OCI-LY1 (cell line): ENCODE measurements around the gene KIF4A.
A peak's percentile ranks its signal among the peaks of the same experiment; 100 is the strongest.

Experiments used
- H2AFZ ChIP-seq: fragments of 200-600 bp; sonication (generic), shearing (Covaris generic); 2 replicates; pipeline ENCODE4 v1.6.0; 2014; ENCODE audit warnings: antibody characterized with exemption, mild to moderate bottlenecking, low read length
- H3F3A ChIP-seq: fragments of 200-600 bp; sonication (generic), shearing (Covaris generic); 2 replicates; pipeline ENCODE4 v1.6.0; 2014; ENCODE audit warnings: mild to moderate bottlenecking, antibody characterized with exemption, low read length, moderate library complexity; ENCODE audit not compliant: insufficient read depth
- H3K27ac ChIP-seq: fragments of 200-600 bp; sonication (generic); 2 replicates; pipeline ENCODE4 v1.5.1; 2014; ENCODE audit warnings: low read length, mixed run types, mild to moderate bottlenecking, low read depth; ENCODE audit not compliant: poor library complexity, severe bottlenecking
- H3K27me3 ChIP-seq: fragments of 200-600 bp; sonication (generic); 2 replicates; pipeline ENCODE4 v1.6.0; 2014; ENCODE audit warnings: antibody characterized with exemption, mild to moderate bottlenecking, low read length, moderate library complexity; ENCODE audit not compliant: insufficient read depth
- H3K36me3 ChIP-seq: fragments of 200-600 bp; sonication (generic); 2 replicates; pipeline ENCODE4 v1.6.1; 2014; ENCODE audit warnings: mild to moderate bottlenecking, antibody characterized with exemption, low read length, moderate library complexity, mixed read lengths; ENCODE audit not compliant: insufficient read depth
- H3K4me1 ChIP-seq: fragments of 200-600 bp; sonication (generic); 2 replicates; pipeline ENCODE4 v1.5.1; 2014; ENCODE audit warnings: mild to moderate bottlenecking, low read length, moderate library complexity; ENCODE audit not compliant: insufficient read depth, severe bottlenecking
- H3K4me2 ChIP-seq: fragments of 200-600 bp; sonication (generic), shearing (Covaris generic); 2 replicates; pipeline ENCODE4 v1.6.1; 2014; ENCODE audit warnings: low read length
- H3K4me3 ChIP-seq: fragments of 200-600 bp; sonication (generic); 2 replicates; pipeline ENCODE4 v1.5.1; 2014; ENCODE audit warnings: low read length, low read depth, mild to moderate bottlenecking, mixed read lengths; ENCODE audit not compliant: poor library complexity, severe bottlenecking
- H3K79me2 ChIP-seq: fragments of 200-600 bp; shearing (Covaris generic); 2 replicates; pipeline ENCODE4 v1.6.1; 2016; ENCODE audit warnings: mixed run types, low read length, mixed read lengths; ENCODE audit not compliant: insufficient read depth
- H3K9ac ChIP-seq: fragments of 200-600 bp; sonication (generic), shearing (Covaris generic); 2 replicates; pipeline ENCODE4 v1.6.1; 2014; ENCODE audit warnings: mild to moderate bottlenecking, low read length, mixed read lengths
- H3K9me2 ChIP-seq: fragments of 200-600 bp; sonication (generic), shearing (Covaris generic); 2 replicates; pipeline ENCODE4 v1.6.1; 2014; ENCODE audit warnings: low read depth, mild to moderate bottlenecking, low read length, mixed read lengths
- H3K9me3 ChIP-seq: fragments of 200-600 bp; shearing (Covaris generic); 2 replicates; pipeline ENCODE4 v1.6.1; 2014; ENCODE audit warnings: low read length, mixed read lengths
- H4K20me1 ChIP-seq: fragments of 200-600 bp; sonication (generic), shearing (Covaris generic); 2 replicates; pipeline ENCODE4 v1.6.0; 2016; ENCODE audit warnings: mild to moderate bottlenecking, low read length; ENCODE audit not compliant: insufficient read depth
- EZH2 ChIP-seq: fragments of 200-600 bp; sonication (generic), shearing (Covaris generic); IDR thresholded peaks from 2 replicates; pipeline ENCODE4 v1.8.0; 2017; ENCODE audit warnings: borderline replicate concordance, mixed run types, mild to moderate bottlenecking, antibody characterized with exemption, low read length, moderate library complexity, mixed read lengths
- TF ChIP-seq, protein P1 (sequence below): fragments of 200-600 bp; sonication (generic), shearing (Covaris generic); IDR thresholded peaks from 2 replicates; pipeline ENCODE4 v1.5.1; 2017; ENCODE audit warnings: mild to moderate bottlenecking, antibody characterized with exemption, low read length, moderate library complexity, mixed read lengths

Gene KIF4A

DNA sequence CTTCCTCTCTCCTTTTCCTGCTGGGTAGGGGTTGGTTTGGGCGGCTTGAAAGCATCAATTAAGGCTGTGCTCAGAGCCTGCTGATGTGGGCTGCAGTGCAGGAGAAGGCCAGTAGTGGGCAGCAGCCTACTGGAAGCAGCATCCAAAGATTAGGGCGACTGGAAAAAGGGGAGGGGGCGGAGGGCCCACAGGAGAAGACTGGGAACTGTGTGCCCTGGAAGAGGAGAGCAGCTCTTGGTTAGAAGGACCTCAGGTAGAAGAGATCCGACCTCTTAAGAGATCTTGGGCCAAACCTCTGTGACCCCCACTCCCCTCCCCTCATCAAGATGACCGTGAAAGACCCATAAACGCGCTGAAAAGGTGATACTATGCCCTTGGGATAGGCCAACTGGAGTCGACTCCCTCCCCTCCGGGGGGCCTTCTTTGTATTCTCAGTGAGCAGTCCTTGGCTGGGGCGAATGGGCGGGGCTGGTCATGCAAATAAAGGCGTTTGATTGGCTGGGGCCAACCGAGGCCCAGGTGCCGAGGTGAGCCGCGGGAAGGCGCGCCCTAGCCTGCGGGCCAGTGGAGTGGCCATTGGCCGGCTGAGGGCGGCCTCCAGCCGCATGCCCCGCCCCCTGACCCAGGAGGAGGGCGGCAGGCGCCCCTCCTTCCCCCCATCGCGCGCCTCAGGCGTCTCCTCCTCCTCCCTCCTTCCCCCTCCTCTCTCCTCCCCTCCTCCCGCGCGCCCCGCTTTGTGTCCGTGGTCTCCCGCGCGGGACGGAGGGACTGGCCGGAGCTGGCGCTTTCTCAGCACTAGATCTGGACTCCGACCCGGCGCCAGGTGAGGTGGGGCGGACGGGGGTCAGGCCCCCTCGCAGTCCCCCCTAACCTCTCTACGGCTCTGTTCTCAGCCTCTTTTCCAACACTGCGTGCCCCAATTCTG is 164.8 kb downstream of the KIF4A start:
- H2AFZ ChIP-seq = no peak overlapping the region
- H3K4me2 ChIP-seq = peak overlapping the region; percentile 80
- H3K36me3 ChIP-seq = no peaks in the 10 kb centered on the region
- H3K9me3 ChIP-seq = no peaks in the 10 kb centered on the region
- no peaks in the 10 kb centered on the region for H3K9me2 ChIP-seq
- no peaks in the 10 kb centered on the region for H3F3A ChIP-seq
- peaks cover 26% of the 10 kb centered on the region for H3K4me1 ChIP-seq
- TF ChIP-seq, protein P1, sequence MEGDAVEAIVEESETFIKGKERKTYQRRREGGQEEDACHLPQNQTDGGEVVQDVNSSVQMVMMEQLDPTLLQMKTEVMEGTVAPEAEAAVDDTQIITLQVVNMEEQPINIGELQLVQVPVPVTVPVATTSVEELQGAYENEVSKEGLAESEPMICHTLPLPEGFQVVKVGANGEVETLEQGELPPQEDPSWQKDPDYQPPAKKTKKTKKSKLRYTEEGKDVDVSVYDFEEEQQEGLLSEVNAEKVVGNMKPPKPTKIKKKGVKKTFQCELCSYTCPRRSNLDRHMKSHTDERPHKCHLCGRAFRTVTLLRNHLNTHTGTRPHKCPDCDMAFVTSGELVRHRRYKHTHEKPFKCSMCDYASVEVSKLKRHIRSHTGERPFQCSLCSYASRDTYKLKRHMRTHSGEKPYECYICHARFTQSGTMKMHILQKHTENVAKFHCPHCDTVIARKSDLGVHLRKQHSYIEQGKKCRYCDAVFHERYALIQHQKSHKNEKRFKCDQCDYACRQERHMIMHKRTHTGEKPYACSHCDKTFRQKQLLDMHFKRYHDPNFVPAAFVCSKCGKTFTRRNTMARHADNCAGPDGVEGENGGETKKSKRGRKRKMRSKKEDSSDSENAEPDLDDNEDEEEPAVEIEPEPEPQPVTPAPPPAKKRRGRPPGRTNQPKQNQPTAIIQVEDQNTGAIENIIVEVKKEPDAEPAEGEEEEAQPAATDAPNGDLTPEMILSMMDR = peak; percentile 79
- no peak for TF ChIP-seq EZH2
- no peaks in the 10 kb centered on the region for H3K27me3 ChIP-seq
- no peaks in the 10 kb centered on the region for H3K79me2 ChIP-seq
- H3K9ac ChIP-seq = peak overlapping the region; percentile 88
- H3K4me3 ChIP-seq = peak overlapping the region; percentile 83
- H4K20me1 ChIP-seq = no peaks in the 10 kb centered on the region
- peak overlapping the region; percentile 82 for H3K27ac ChIP-seq

DNA sequence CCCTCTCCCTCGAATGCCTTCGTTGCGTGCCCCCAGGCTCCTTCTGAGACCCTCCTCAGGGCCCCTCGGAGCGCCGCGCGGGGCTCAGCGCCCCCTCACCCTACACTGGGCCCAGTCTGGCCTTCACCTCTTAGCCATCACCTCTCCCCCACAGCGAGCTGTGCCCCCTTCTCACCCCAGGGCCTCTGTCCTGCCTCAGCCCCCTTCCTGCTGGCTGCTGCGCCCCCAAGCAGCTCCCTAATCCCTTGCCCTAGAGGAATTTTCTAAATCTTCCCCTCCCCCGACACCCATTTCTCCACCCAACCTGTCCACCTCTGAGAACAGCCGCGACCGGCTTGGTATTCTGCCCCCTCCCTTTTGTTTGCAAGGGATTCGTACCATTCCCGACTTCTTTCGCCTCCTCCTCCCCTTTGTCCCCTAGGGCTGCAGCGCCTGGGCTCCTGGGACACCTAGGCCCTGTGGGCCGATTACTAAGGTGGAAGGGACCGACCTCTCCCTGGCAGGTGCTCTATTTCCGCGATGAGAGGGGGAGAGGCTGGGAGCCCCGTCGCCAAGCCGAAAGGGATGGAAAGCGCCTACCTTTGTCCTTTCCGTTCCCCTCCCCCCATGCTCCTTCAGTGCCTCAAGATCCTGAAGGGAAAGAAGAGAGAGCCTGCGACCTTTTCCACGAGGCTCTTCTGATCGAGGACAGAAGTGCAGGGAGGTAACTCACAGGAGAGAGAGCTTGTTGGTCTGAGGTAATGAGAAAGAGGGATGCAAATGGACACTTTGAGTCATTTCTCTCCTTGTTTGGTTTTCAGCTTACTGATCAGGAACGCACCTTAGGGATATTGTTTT is 165.7 kb downstream of the KIF4A start:
- H3K27ac ChIP-seq = peak overlapping the region; percentile 78

DNA sequence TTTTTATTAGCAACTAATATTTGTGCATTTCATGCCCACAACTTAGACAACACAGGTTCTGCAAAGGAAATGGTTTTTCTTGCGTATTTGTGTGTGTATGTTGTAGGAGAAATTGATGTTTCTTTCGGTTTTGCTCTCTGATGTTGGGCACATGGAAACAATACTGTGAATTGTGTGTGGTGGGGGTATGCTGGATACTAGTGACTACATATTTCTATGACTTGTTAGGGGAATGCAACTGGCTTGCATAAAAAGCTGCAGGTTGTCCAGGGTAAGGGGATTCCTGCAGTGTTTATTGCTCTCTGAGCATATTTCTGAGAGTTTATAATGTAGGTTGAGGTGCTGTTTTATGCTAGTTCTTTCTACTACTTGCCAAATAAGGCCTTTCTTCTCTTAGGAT is 166.4 kb downstream of the KIF4A start:
- no peaks in the 10 kb centered on the region for H3K36me3 ChIP-seq
- H3K4me1 ChIP-seq = peaks cover 26% of the 10 kb centered on the region
- peak overlapping the region; percentile 88; the same call in 1 of the 2 replicates for H3K9ac ChIP-seq
- no peaks in the 10 kb centered on the region for H3K9me2 ChIP-seq
- H3K79me2 ChIP-seq = no peaks in the 10 kb centered on the region
- H2AFZ ChIP-seq = no peak overlapping the region
- peak overlapping the region; percentile 80 for H3K4me2 ChIP-seq
- H3F3A ChIP-seq = no peaks in the 10 kb centered on the region
- no peaks in the 10 kb centered on the region for H3K9me3 ChIP-seq
- TF ChIP-seq EZH2 = no peak
- peak overlapping the region; percentile 78 for H3K27ac ChIP-seq
- H3K4me3 ChIP-seq = peak overlapping the region; percentile 83
- no peaks in the 10 kb centered on the region for H4K20me1 ChIP-seq
- no peaks in the 10 kb centered on the region for H3K27me3 ChIP-seq

More for the DNA sequence above, 165.7 kb downstream of the KIF4A start:
- H3F3A ChIP-seq = no peaks in the 10 kb centered on the region
- H3K79me2 ChIP-seq = no peaks in the 10 kb centered on the region
- H3K9me2 ChIP-seq = no peaks in the 10 kb centered on the region
- peaks cover 26% of the 10 kb centered on the region for H3K4me1 ChIP-seq
- peak overlapping the region; percentile 80 for H3K4me2 ChIP-seq
- no peaks in the 10 kb centered on the region for H3K9me3 ChIP-seq
- no peaks in the 10 kb centered on the region for H4K20me1 ChIP-seq
- no peak overlapping the region for H2AFZ ChIP-seq
- no peaks in the 10 kb centered on the region for H3K36me3 ChIP-seq
- H3K27me3 ChIP-seq = no peaks in the 10 kb centered on the region
- H3K9ac ChIP-seq = peak overlapping the region; percentile 88
- H3K4me3 ChIP-seq = peak overlapping the region; percentile 83
- no peak for TF ChIP-seq EZH2
- TF ChIP-seq, protein P1 = no peak
